T-helper 2 cell treated with Interferon-gamma antibody and Interleukin-4, amounts not matched to agents 5 μg/mL and 100 μg/mL, for 36 hours (primary cell): ENCODE measurements around the gene SNX30.

Experiments used
- DNase-seq: peaks from one replicate; pipeline ENCODE4 v3.0.0; 2021; ENCODE audit warnings: low spot score
- H3K27ac Mint-ChIP-seq: one replicate; pipeline ENCODE4 v1.8.0; 2021; ENCODE audit warnings: mild to moderate bottlenecking, mixed read lengths
- H3K27me3 Mint-ChIP-seq: one replicate; pipeline ENCODE4 v1.8.0; 2021; ENCODE audit warnings: low read depth, mixed read lengths
- H3K36me3 Mint-ChIP-seq: one replicate; pipeline ENCODE4 v1.8.0; 2021; ENCODE audit warnings: low read depth, mixed read lengths
- H3K4me1 Mint-ChIP-seq: one replicate; pipeline ENCODE4 v1.8.0; 2021; ENCODE audit warnings: low read depth, mixed read lengths
- H3K4me3 Mint-ChIP-seq: one replicate; pipeline ENCODE4 v1.8.0; 2022; ENCODE audit warnings: mild to moderate bottlenecking, moderate library complexity, mixed read lengths
- H3K9me3 Mint-ChIP-seq: one replicate; pipeline ENCODE4 v1.8.0; 2021; ENCODE audit warnings: mixed read lengths

The SNX30 gene

GRCh38 chr9:112921549-112921948 is 171.0 kb downstream of the SNX30 start:
- no peaks in the 10 kb centered on the region for H3K9me3 Mint-ChIP-seq
- H3K27me3 Mint-ChIP-seq, result peaks cover 23% of the 10 kb centered on the region
- H3K27ac Mint-ChIP-seq, result no peak overlapping the region
- H3K4me1 Mint-ChIP-seq, result peaks cover 5% of the 10 kb centered on the region
- no peak overlapping the region for H3K4me3 Mint-ChIP-seq
- H3K36me3 Mint-ChIP-seq, result no peaks in the 10 kb centered on the region
- DNase-seq, result no peak
